CD8-positive, alpha-beta memory T cell (primary cell): ENCODE results near the gene KRT85. TPM values are rescaled to one million over a fixed set of nuclear protein-coding genes. Genes with fewer than 3 reads are reported as not detected.

Experiments used
- CTCF ChIA-PET: fragments of 350-600 bp; sonication (Branson Sonifier 250); formaldehyde crosslinking; loops from one replicate; lab custom pipeline; 2021; ENCODE audit warnings: antibody characterized with exemption; lab: Charles Lee
- POLR2A ChIA-PET: fragments of 350-600 bp; sonication (Branson Sonifier 250); formaldehyde crosslinking; loops from one replicate; lab custom pipeline; 2021; ENCODE audit warnings: antibody characterized with exemption; lab: Charles Lee
- DNase-seq, 5 donors: peaks; one replicate each; pipeline versions ENCODE4 v3.0.0 to v3.0.0-alpha.2; 2020 to 2022; ENCODE audit warnings: mixed read lengths in 1 of 5
- H3K27ac ChIP-seq: one replicate; pipeline ENCODE4 v1.7.0; 2013; ENCODE audit warnings: low read depth, mild to moderate bottlenecking, low read length, moderate library complexity
- H3K27me3 ChIP-seq: 2 replicates; pipeline ENCODE4 v1.7.0; 2013; ENCODE audit warnings: low read length, mild to moderate bottlenecking; ENCODE audit not compliant: insufficient read depth, poor library complexity, severe bottlenecking
- H3K36me3 ChIP-seq: 2 replicates; pipeline ENCODE4 v1.7.0; 2013; ENCODE audit warnings: mild to moderate bottlenecking, low read length, moderate library complexity; ENCODE audit not compliant: insufficient read depth
- H3K4me1 ChIP-seq: 2 replicates; pipeline ENCODE4 v1.7.0; 2013; ENCODE audit warnings: mild to moderate bottlenecking, low read length, moderate library complexity; ENCODE audit not compliant: insufficient read depth
- H3K4me3 ChIP-seq: 2 replicates; pipeline ENCODE4 v1.7.0; 2013; ENCODE audit warnings: mild to moderate bottlenecking, low read length
- H3K9me3 ChIP-seq: 2 replicates; pipeline ENCODE4 v1.7.0; 2013; ENCODE audit warnings: mild to moderate bottlenecking, low read length
- H3K27ac Mint-ChIP-seq, 8 donors: one replicate each; pipeline ENCODE4 v1.8.0; 2020 to 2021; ENCODE audit warnings: mixed read lengths in 8 of 8, mild to moderate bottlenecking in 6 of 8, inconsistent platforms in 3 of 8, moderate library complexity in 3 of 8
- H3K27me3 Mint-ChIP-seq, 2 donors: one replicate each; pipeline ENCODE4 v1.8.0; 2020 to 2021; ENCODE audit warnings: mixed read lengths in 2 of 2, mild to moderate bottlenecking in 1 of 2, moderate library complexity in 1 of 2
- H3K36me3 Mint-ChIP-seq, 3 donors: one replicate each; pipeline ENCODE4 v1.8.0; 2020 to 2021; ENCODE audit warnings: mixed read lengths in 3 of 3, inconsistent platforms in 1 of 3, mild to moderate bottlenecking in 1 of 3
- H3K4me1 Mint-ChIP-seq, 3 donors: one replicate each; pipeline ENCODE4 v1.8.0; 2020 to 2021; ENCODE audit warnings: mixed read lengths in 3 of 3, inconsistent platforms in 1 of 3, mild to moderate bottlenecking in 1 of 3
- H3K4me3 Mint-ChIP-seq, 7 donors: one replicate each; pipeline ENCODE4 v1.8.0; 2020 to 2021; ENCODE audit warnings: mixed read lengths in 7 of 7, mild to moderate bottlenecking in 6 of 7, moderate library complexity in 4 of 7, inconsistent platforms in 2 of 7
- H3K9me3 Mint-ChIP-seq, 5 donors: one replicate each; pipeline ENCODE4 v1.8.0; 2020 to 2022; ENCODE audit warnings: mixed read lengths in 5 of 5, mild to moderate bottlenecking in 3 of 5, moderate library complexity in 2 of 5, inconsistent platforms in 1 of 5
- polyA plus RNA-seq: library from polyadenylated mRNA; unstranded; fragments of 300-500 nt; fragmentation: Illumina TruSeq; gene quantifications from one replicate; pipeline ENCODE4 v1.2.3, GENCODE V29; 2021
- total RNA-seq, 2 experiments: library from RNA; stranded (reverse); gene quantifications; one replicate each; pipeline ENCODE4 v1.2.3, GENCODE V29; 2021

Gene KRT85
- total and polyA plus RNA-seq, 3 experiments from 2014 or later = not detected

DNA sequence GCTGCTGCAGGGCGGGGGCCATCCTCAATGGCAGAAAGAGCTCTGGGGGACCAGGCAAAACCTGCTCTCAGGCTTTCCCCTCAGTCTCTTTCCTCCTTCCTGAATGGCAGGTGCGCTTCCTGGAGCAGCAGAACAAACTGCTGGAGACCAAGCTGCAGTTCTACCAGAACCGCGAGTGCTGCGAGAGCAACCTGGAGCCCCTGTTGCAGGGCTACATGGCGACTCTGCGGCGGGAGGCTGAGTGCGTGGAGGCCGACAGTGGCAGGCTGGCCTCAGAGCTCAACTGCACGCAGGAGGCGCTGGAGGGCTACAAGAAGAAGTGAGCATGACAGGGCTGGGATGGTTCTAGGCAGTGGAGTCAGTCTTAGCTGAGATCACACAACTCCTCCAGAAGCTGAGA, 23.2 kb downstream of the KRT85 start:
- Histone ChIP-seq H3K9me3 (no peaks in the 10 kb centered on the region), H3K4me1 (no peaks in the 10 kb centered on the region), H3K27me3 (no peaks in the 10 kb centered on the region), H3K4me3 (no peak overlapping the region), H3K27ac (no peak overlapping the region), H3K36me3 (no peaks in the 10 kb centered on the region)
- DNase-seq = peak in 1 of 5 donors; percentile 30
- Mint-ChIP-seq H3K9me3 (peaks cover 0 to 3% (median 0%) of the 10 kb centered on the region in 5 donors), H3K27ac (no peak overlapping the region), H3K4me3 (no peak overlapping the region), H3K27me3 (peaks cover 23% of the 10 kb centered on the region in 2 donors), H3K36me3 (no peaks in the 10 kb centered on the region), H3K4me1 (peaks cover under 1 to 11% (median 1%) of the 10 kb centered on the region in 3 donors)
- POLR2A ChIA-PET = no interaction called here
- CTCF ChIA-PET = interaction anchor here (0.7 kb wide), 1 partner anchor 17 kb away, joined by 3 read pairs; no protein-coding TSS in a partner anchor

DNA sequence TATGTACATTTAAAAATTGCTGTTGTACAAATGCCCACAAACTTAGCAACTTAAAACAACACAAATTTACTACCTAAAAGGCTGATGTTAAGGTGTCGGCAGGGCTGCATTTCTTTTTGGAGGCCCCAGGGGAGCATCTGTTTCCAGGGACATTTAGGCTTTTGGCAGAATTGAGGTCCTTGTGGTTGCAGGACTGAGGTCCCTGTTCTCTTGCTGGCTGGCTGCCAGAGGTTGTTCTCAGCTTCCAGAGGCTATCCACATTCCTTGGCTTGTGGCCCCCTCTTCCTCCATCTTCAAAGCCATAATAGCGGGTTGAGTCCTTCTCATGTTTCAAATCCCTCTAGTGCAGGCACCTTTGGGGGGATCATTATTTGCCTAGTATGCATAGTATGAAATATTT, 23.7 kb downstream of the KRT85 start:
- DNase-seq = peak in 1 of 5 donors; percentile 6
- Mint-ChIP-seq H3K36me3 (no peaks in the 10 kb centered on the region), H3K4me1 (peaks cover 0 to 5% (median 0%) of the 10 kb centered on the region in 3 donors), H3K27me3 (peaks cover 23 to 28% of the 10 kb centered on the region in 2 donors), H3K9me3 (peaks cover 0 to 3% (median 0%) of the 10 kb centered on the region in 5 donors), H3K4me3 (no peak overlapping the region), H3K27ac (no peak overlapping the region)
- H3K27ac ChIP-seq = no peak overlapping the region
- ChIA-PET POLR2A (no interaction called here), CTCF (interaction anchor here (0.7 kb wide), 1 partner anchor 16 kb away, joined by 3 read pairs; no protein-coding TSS in a partner anchor)
- H3K9me3 ChIP-seq = no peaks in the 10 kb centered on the region
- no peaks in the 10 kb centered on the region for H3K27me3 ChIP-seq
- no peaks in the 10 kb centered on the region for H3K36me3 ChIP-seq
- no peaks in the 10 kb centered on the region for H3K4me1 ChIP-seq
- H3K4me3 ChIP-seq = no peak overlapping the region

DNA sequence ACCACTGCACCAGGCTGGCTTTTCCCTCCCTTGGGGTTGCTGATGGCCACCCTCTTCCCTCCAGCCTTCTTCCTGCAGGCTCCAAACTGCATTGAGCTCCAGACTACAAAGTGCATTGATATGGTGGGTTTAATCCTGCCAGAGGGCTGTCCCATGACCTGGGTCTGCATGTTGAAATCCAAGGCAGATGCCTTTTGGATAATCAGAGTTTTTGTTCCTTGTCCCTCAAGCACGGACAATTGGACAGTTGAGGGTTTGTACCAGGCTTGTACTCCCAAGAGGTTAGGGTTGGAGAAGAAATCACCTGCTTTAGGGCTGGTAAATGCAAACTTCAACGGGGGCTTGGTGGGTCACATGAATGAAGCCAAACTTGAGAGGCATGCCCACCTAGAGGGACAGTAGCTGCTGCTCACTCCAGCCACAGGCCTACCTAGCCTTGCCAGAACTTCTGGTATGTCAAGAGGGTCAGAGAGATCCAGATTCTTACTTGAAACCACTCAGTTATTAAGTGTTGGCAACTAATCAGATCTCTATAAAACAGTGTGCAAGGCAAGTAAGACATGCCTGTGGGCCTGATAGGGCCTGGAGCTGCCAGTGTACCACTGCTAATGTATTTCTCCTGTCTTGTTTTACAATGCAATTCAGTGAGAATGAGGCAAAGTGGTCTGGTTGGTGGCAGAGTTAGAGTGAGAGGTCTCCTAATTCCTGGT, 24.3 kb downstream of the KRT85 start:
- Histone ChIP-seq H3K27ac (no peak overlapping the region), H3K4me3 (no peak overlapping the region), H3K36me3 (no peaks in the 10 kb centered on the region), H3K9me3 (no peaks in the 10 kb centered on the region), H3K4me1 (no peaks in the 10 kb centered on the region), H3K27me3 (no peaks in the 10 kb centered on the region)
- peaks cover 18 to 28% of the 10 kb centered on the region in 2 donors for H3K27me3 Mint-ChIP-seq
- H3K36me3 Mint-ChIP-seq = no peaks in the 10 kb centered on the region
- H3K4me3 Mint-ChIP-seq = no peak overlapping the region
- peaks cover 0 to 3% (median 0%) of the 10 kb centered on the region in 5 donors for H3K9me3 Mint-ChIP-seq
- ChIA-PET POLR2A (no interaction called here), CTCF (no interaction called here)
- no peak overlapping the region for H3K27ac Mint-ChIP-seq
- peak in 1 of 5 donors; percentile 14 for DNase-seq
- no peaks in the 10 kb centered on the region for H3K4me1 Mint-ChIP-seq

DNA sequence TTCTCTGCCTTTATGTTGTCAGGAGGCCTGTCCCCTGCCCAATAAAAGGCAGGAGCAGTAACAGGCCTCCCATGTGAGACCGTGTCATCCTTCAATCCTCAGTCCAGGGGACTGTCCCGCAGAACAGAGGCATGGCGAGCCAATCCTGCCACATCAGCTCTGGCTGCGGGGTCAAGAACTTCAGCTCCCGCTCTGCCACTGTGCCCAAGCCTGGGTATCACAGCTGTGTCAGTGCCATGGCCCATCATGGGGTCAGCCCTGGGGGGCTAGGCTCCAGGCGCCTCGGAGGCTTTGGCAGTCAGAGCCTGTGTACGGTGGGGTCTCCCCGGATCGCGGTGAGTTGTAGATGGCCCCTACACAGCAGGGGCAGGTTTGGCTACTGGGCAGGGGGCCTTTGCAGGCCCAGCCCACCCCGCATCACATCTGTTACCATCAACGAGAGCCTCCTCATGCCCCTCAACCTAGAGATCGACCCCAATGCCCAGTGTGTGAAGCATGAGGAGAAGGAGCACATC, 26.2 kb downstream of the KRT85 start:
- H3K36me3 ChIP-seq = no peaks in the 10 kb centered on the region
- Mint-ChIP-seq H3K27ac (no peak overlapping the region), H3K4me1 (no peaks in the 10 kb centered on the region), H3K9me3 (peaks cover 0 to 9% (median 2%) of the 10 kb centered on the region in 5 donors), H3K4me3 (no peak overlapping the region), H3K36me3 (no peaks in the 10 kb centered on the region), H3K27me3 (peaks cover 16 to 31% of the 10 kb centered on the region in 2 donors)
- H3K27ac ChIP-seq = no peak overlapping the region
- no peaks in the 10 kb centered on the region for H3K9me3 ChIP-seq
- ChIA-PET POLR2A (interaction anchor here (0.5 kb wide), 1 partner anchor 292 kb away, joined by 3 read pairs; no protein-coding TSS in a partner anchor), CTCF (no interaction called here)
- no peaks in the 10 kb centered on the region for H3K4me1 ChIP-seq
- H3K27me3 ChIP-seq = no peaks in the 10 kb centered on the region
- DNase-seq = peak in 1 of 5 donors; percentile 34
- H3K4me3 ChIP-seq = no peak overlapping the region

DNA sequence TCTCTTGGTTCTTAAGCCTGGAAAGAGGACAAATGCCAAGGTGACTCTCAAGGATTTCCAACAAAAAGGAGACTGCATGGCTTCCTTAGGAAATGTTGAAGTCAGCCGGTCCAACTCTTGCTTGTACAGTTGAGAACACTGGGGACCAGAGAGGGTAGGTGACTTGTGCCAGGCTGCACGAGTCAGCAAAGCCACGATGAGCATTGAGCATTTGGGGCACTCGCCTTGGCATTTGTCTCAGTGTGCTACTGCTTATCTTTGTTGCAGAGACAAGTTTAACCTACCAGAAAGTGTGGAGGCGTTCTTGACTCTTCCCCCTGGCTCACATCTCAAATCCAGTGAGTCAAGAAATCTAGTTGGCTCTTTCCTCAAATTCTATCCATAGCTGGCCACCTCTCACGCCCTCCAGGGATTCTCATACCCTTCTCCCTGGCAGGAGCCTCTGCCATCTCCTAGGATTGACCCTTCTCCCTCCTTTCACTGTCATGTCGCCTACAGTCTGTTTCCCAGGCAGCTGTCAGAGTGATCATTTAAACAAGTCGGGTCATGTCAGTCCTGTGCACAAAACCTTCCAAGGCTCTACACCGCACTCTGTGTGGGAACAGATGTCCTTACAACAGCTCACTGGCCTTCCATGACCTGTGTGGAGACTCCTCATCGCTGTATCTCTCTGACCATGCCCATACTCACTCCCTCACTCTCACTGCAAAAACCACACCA, 28.9 kb downstream of the KRT85 start:
- no peak overlapping the region for H3K27ac Mint-ChIP-seq
- H3K27ac ChIP-seq = no peak overlapping the region

DNA sequence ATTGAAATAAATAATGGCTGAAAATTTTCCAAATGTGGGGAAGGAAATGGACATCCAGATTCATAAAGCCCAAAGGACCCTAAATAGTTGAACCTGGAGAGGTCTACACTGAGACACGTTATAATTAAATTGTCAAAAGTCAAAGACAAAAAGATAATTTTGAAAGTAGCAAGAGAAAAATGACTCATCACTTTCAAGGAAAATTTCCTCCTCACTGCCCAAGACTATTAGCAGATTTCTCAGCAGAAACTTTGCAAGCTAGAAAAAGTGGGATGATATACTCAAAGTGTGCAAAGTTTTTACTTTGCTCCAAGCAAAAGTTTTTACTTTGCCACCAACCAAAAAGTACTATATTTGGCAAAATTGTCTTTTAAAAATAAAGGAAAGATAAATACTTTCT, 30.2 kb downstream of the KRT85 start:
- ChIA-PET POLR2A (no interaction called here), CTCF (interaction anchor here (1.0 kb wide), 1 partner anchor 15 kb away, joined by 4 read pairs; no protein-coding TSS in a partner anchor)
- no peak for DNase-seq
- Histone ChIP-seq H3K9me3 (no peaks in the 10 kb centered on the region), H3K36me3 (no peaks in the 10 kb centered on the region), H3K27me3 (no peaks in the 10 kb centered on the region), H3K4me3 (no peak overlapping the region), H3K4me1 (no peaks in the 10 kb centered on the region), H3K27ac (no peak overlapping the region)
- no peaks in the 10 kb centered on the region for H3K4me1 Mint-ChIP-seq
- H3K9me3 Mint-ChIP-seq = peaks cover 0 to 6% (median 2%) of the 10 kb centered on the region in 5 donors
- H3K27me3 Mint-ChIP-seq = peaks cover 24 to 43% of the 10 kb centered on the region in 2 donors
- no peak overlapping the region for H3K4me3 Mint-ChIP-seq
- H3K36me3 Mint-ChIP-seq = peaks cover 0 to 4% (median 0%) of the 10 kb centered on the region in 3 donors
- H3K27ac Mint-ChIP-seq = no peak overlapping the region

More for the DNA sequence above, 28.9 kb downstream of the KRT85 start:
- peaks cover 23 to 43% of the 10 kb centered on the region in 2 donors for H3K27me3 Mint-ChIP-seq
- Histone ChIP-seq H3K4me3 (no peak overlapping the region), H3K9me3 (no peaks in the 10 kb centered on the region), H3K4me1 (no peaks in the 10 kb centered on the region), H3K27me3 (no peaks in the 10 kb centered on the region), H3K36me3 (no peaks in the 10 kb centered on the region)
- no peak for DNase-seq
- peaks cover 0 to 4% (median 0%) of the 10 kb centered on the region in 3 donors for H3K36me3 Mint-ChIP-seq
- ChIA-PET POLR2A (no interaction called here), CTCF (interaction anchor here (1.6 to 2.1 kb wide), 2 partner anchors 10 to 11 kb away, joined by 4 to 9 read pairs; no protein-coding TSS in a partner anchor)
- peak overlapping the region in 1 of 7 donors; percentile 10 for H3K4me3 Mint-ChIP-seq
- no peaks in the 10 kb centered on the region for H3K4me1 Mint-ChIP-seq
- peaks cover 0 to 9% (median 2%) of the 10 kb centered on the region in 5 donors for H3K9me3 Mint-ChIP-seq

DNA sequence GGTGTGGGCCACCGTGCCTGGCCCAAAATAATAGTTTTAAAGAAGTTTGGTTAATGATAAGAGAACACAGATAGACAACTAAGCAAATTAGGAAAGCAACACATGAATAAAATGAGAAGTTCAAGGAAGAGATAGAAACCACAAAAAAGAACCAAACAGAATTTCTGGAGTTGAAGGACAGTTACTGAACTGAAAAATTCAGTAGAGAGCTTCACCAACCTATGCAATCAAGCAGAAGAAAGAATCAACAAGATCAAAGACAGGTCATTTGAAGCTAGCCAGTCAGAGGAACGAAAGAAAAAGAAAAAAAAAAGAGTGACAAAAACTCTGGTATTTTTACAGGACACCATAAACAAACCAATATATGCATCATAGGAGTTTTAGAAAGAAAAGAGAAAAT, 30.6 kb downstream of the KRT85 start:
- ChIA-PET POLR2A (no interaction called here), CTCF (interaction anchor here (1.0 kb wide), 1 partner anchor 15 kb away, joined by 4 read pairs; no protein-coding TSS in a partner anchor)
- H3K27me3 Mint-ChIP-seq = peaks cover 22 to 40% of the 10 kb centered on the region in 2 donors
- DNase-seq = no peak
- Histone ChIP-seq H3K27ac (no peak overlapping the region), H3K36me3 (no peaks in the 10 kb centered on the region), H3K27me3 (no peaks in the 10 kb centered on the region), H3K4me1 (no peaks in the 10 kb centered on the region), H3K4me3 (no peak overlapping the region), H3K9me3 (no peaks in the 10 kb centered on the region)
- H3K4me1 Mint-ChIP-seq = no peaks in the 10 kb centered on the region
- no peak overlapping the region for H3K27ac Mint-ChIP-seq
- H3K9me3 Mint-ChIP-seq = peaks cover 0 to 6% (median 2%) of the 10 kb centered on the region in 5 donors
- H3K4me3 Mint-ChIP-seq = no peak overlapping the region
- H3K36me3 Mint-ChIP-seq = peaks cover 0 to 4% (median 0%) of the 10 kb centered on the region in 3 donors
